Kidney (tissue), 14 donors: ENCODE measurements around the gene CPXM2. TPM values are rescaled to one million over a fixed set of nuclear protein-coding genes. Genes with fewer than 3 reads are reported as not detected.

ENCODE experiments used
- DNase-seq, 5 donors: peaks; one replicate each; pipeline ENCODE4 v3.0.0-alpha.2; 2013 to 2020
- FAIRE-seq: peaks from 2 replicates; lab custom pipeline; 2012; peaks lifted over from hg19 to GRCh38; lab: Jason Lieb, UNC
- H3K27ac ChIP-seq, 2 donors: one replicate each; pipeline ENCODE4 v1.7.0; 2013; ENCODE audit warnings: low read depth in 2 of 2, low read length in 2 of 2, inconsistent platforms in 1 of 2
- H3K27me3 ChIP-seq: one replicate; pipeline ENCODE4 v1.7.1; 2013; ENCODE audit warnings: low read length, inconsistent platforms; ENCODE audit not compliant: control insufficient read depth, insufficient read depth
- H3K36me3 ChIP-seq, 3 donors: one replicate each; pipeline versions ENCODE4 v1.7.0 to v1.7.1; 2013; ENCODE audit warnings: low read length in 3 of 3, control low read depth in 1 of 3, inconsistent platforms in 1 of 3; ENCODE audit not compliant: insufficient read depth in 3 of 3, control insufficient read depth in 2 of 3
- H3K4me1 ChIP-seq, 3 donors: one replicate each; pipeline versions ENCODE4 v1.7.0 to v1.7.1; 2013; ENCODE audit warnings: low read length in 3 of 3, inconsistent platforms in 1 of 3, low read depth in 1 of 3; ENCODE audit not compliant: control insufficient read depth in 2 of 3, insufficient read depth in 2 of 3
- H3K4me3 ChIP-seq, 3 donors: one replicate each; pipeline versions ENCODE4 v1.7.0 to v1.8.1; 2013; ENCODE audit warnings: low read length in 3 of 3, control low read depth in 1 of 3, inconsistent platforms in 1 of 3
- H3K9ac ChIP-seq, 3 donors: one replicate each; pipeline versions ENCODE4 v1.7.0 to v1.7.1; 2013; ENCODE audit warnings: low read length in 3 of 3, control low read depth in 1 of 3, inconsistent platforms in 1 of 3
- H3K9me3 ChIP-seq, 3 donors: one replicate each; pipeline versions ENCODE4 v1.7.0 to v1.7.1; 2013; ENCODE audit warnings: low read length in 3 of 3, control low read depth in 1 of 3, inconsistent platforms in 1 of 3; ENCODE audit not compliant: control insufficient read depth in 2 of 3, insufficient read depth in 1 of 3
- CTCF ChIP-seq: IDR thresholded peaks from 3 replicates; pipeline ENCODE4 v1.5.1; 2012; ENCODE audit warnings: mild to moderate bottlenecking, moderate library complexity, borderline replicate concordance; ENCODE audit not compliant: insufficient read depth; ENCODE audit errors: extremely low read depth
- intact Hi-C: fragments of 100-400 bp; cut with DNase I; formaldehyde crosslinking; loops from one replicate; pipeline ENCODE4 v1.11.1; 2022
- polyA plus RNA-seq: library from polyadenylated mRNA; stranded (reverse); fragments of 350-450 nt; fragmentation: Illumina TruSeq; extraction: RNeasy Lipid Tissue Mini Kit (QIAGEN cat#74804); gene quantifications from one replicate; pipeline ENCODE4 v1.2.3, GENCODE V29; 2014; ENCODE audit warnings: low read depth, low replicate concordance; ENCODE audit not compliant: insufficient read depth
- total RNA-seq: library from RNA; stranded (reverse); fragmentation: NEBNext Ultra II Directional; extraction: Animal tissue kit (Norgen Biotek cat#: 25700); gene quantifications from one replicate; pipeline ENCODE4 v1.2.1, GENCODE V29; 2021
- donor health status: control.
- donor health status: control.
- donor health status: control.
- donor health status: control.
- donor health status: control.
- donor health status: DM: yes; HTN: yes; CAD: no.
- donor health status: Normal renal cell carcinoma (clear cell type).

The CPXM2 gene
- total and polyA plus RNA-seq, 2 donors from 2014 or later, result 18.1 to 18.5 TPM

- no peak for DNase-seq
- H3K27ac ChIP-seq, result no peak overlapping the region
- H3K4me3 ChIP-seq, result no peak overlapping the region
- H3K9ac ChIP-seq, result no peak overlapping the region
- no peak for TF ChIP-seq CTCF
- intact Hi-C loops, result no loop called here
- FAIRE-seq, result no peak
- peaks cover 0 to 2% (median 0%) of the 10 kb centered on the region in 3 donors for H3K9me3 ChIP-seq
- H3K4me1 ChIP-seq, result no peaks in the 10 kb centered on the region
- H3K36me3 ChIP-seq, result no peaks in the 10 kb centered on the region
- no peaks in the 10 kb centered on the region for H3K27me3 ChIP-seq
Measured at GRCh38 chr10:123936426-123936825, 44.8 kb upstream of the CPXM2 start.

GRCh38 chr10:123935680-123936079 is 44.1 kb upstream of the CPXM2 start:
- Histone ChIP-seq H3K27ac (no peak overlapping the region), H3K36me3 (no peaks in the 10 kb centered on the region), H3K27me3 (no peaks in the 10 kb centered on the region), H3K9ac (no peak overlapping the region), H3K4me1 (no peaks in the 10 kb centered on the region), H3K4me3 (no peak overlapping the region), H3K9me3 (peaks cover 0 to 8% (median 0%) of the 10 kb centered on the region in 3 donors)
- no peak for FAIRE-seq
- intact Hi-C loops, result no loop called here
- no peak for DNase-seq
- TF ChIP-seq CTCF, result no peak

- no peak for DNase-seq
- Histone ChIP-seq H3K9me3 (peaks cover 0 to 8% (median 0%) of the 10 kb centered on the region in 3 donors), H3K4me3 (no peak overlapping the region), H3K27ac (no peak overlapping the region), H3K36me3 (no peaks in the 10 kb centered on the region), H3K4me1 (no peaks in the 10 kb centered on the region), H3K9ac (no peak overlapping the region), H3K27me3 (no peaks in the 10 kb centered on the region)
- no peak for FAIRE-seq
- TF ChIP-seq CTCF, result no peak
- intact Hi-C loops, result no loop called here
Measured at GRCh38 chr10:123934846-123935245, 43.2 kb upstream of the CPXM2 start.

- no peak for FAIRE-seq
- no peaks in the 10 kb centered on the region for H3K27me3 ChIP-seq
- no peak overlapping the region for H3K9ac ChIP-seq
- H3K9me3 ChIP-seq, result peaks cover 0 to 14% (median 0%) of the 10 kb centered on the region in 3 donors
- DNase-seq, result no peak
- H3K27ac ChIP-seq, result no peak overlapping the region
- no peak for TF ChIP-seq CTCF
- no peaks in the 10 kb centered on the region for H3K4me1 ChIP-seq
- no peak overlapping the region for H3K4me3 ChIP-seq
- no peaks in the 10 kb centered on the region for H3K36me3 ChIP-seq
- intact Hi-C loops, result no loop called here
Measured at GRCh38 chr10:123930340-123931001, 38.9 kb upstream of the CPXM2 start.
